Activated CD8-positive, alpha-beta memory T cell treated with anti-CD3 and anti-CD28 coated beads, Interleukin-2, amount 50 U/mL, for 1 hour (primary cell): Measurements from ENCODE around the gene RPA1.
"Not testable (repeated sequence)": the region's sequence is repeated elsewhere in the genome, so short reads cannot be mapped to it uniquely, and the experiment has no call there.

Experiments
- DNase-seq: peaks from one replicate; pipeline ENCODE4 v3.0.0-alpha.2; 2020; ENCODE audit errors: extremely low read depth

RPA1 gene

DNA sequence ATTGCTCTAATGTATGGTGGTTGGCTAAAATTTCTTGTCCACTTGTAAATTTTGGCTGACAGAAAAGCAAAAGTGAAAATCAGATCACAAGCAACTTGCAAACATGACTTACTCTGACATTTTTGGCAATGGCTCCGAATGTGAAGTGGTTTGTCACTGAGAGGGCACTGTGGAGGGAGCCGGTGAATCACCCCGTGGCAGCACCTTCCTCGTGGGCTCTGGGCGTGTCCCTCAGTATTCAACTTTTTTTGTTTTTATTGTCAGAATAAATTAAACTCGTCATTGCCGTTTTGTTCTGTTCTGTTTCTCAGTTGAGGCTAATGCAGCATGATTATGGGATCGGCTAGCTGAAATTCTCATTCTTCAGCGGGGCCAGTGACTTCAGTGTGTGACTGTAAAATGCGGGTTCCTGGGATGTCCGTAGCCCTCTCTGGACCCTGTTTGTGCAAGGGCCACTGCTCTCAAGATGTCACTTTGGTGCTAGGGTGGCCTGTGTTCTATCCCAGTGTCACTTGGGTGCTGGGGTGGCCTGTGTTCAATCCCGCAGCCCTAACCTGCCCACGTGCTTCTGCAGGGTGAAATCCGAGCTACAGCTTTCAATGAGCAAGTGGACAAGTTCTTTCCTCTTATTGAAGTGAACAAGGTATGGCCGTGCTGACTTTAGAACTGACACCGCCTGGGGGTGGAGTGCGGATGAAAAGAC is 48.8 kb downstream of the RPA1 start:
- DNase-seq, result no peak

DNA sequence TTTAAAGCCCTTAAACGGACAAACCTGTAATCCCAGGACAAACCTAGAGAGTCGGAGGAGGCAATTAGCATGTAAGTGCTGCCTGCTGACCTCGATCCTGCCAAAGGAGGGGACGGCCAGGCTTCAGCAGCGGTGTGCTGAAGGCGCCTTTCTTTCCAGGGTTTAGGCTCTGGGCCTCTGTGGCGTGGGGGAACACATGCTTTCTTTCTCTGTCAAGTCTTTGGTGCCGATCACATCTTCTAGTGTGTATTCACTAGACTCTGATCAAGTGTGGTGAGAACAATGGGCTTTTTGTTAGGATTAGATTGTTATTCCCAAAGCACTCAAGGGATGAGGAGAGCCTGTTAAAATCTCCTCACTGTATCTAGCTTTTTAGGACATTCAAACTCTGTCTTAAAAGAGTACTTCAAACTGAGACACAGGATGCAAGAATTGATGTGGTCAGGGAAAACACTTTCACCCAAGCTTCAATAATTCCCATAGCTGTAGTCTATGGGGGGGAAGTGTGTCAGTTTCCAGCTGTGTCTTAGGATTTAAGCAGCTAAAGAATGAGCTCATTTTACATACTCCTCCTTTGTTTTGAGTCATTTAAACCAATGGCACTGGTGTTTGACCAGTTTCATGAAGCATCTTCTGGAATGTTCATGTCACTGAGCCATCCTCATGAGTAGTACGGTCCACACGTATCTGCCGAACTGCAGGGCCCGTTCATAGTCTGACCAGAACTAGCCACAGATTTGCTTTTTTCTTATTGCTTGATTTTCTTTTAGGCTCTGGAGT is 51.2 kb downstream of the RPA1 start:
- DNase-seq, result no peak

DNA sequence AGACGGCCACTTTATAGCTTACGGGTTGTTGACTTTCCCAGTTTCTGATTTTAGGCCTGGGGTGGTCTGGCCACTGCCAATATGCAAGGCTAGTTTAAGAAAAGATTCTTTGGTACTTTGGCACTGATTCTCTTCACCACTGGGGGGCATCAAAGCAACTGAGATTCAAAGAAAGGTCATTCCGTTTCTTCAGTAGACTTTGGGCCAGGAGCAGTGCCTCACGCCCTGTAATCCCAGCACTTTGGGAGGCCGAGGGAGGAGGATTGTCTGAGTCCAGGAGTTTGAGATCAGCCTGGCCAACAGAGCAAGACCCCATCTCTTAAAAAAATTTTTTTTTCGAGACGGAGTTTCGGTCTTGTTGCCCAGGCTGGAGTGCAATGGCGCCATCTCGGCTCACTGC is 53.0 kb downstream of the RPA1 start:
- DNase-seq, result no peak

DNA sequence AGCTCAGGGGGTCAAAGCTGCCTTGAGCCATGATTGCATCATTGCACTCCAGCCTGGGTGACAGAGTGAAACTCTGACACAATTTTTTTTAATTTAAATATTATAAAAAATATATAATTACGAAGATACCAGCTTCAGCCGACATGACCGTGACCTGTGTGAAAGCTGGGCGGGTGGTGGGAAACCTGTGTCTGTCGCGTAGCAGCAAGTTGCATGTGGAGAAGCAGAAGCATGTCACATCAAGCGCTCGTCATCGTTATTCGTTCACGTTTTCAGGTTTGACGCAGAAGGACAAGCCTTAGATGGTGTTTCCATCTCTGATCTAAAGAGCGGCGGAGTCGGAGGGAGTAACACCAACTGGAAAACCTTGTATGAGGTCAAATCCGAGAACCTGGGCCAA is 53.7 kb downstream of the RPA1 start:
- DNase-seq, result no peak

DNA sequence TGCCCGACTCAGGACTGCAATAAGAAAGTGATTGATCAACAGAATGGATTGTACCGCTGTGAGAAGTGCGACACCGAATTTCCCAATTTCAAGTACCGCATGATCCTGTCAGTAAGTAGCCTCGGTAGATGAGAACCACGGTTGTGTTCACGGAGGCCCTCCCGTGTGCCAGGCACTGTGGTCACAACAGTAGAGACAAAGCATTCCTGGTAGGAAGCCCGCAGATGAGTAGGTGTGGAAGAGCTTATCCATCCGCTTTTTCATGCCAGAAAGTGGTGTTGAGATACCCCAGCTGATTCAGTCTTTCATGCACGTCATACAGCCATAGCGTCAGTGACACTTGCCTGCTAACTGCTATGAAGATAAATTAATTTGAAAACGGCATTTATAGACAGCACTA is 58.9 kb downstream of the RPA1 start:
- no peak for DNase-seq

DNA sequence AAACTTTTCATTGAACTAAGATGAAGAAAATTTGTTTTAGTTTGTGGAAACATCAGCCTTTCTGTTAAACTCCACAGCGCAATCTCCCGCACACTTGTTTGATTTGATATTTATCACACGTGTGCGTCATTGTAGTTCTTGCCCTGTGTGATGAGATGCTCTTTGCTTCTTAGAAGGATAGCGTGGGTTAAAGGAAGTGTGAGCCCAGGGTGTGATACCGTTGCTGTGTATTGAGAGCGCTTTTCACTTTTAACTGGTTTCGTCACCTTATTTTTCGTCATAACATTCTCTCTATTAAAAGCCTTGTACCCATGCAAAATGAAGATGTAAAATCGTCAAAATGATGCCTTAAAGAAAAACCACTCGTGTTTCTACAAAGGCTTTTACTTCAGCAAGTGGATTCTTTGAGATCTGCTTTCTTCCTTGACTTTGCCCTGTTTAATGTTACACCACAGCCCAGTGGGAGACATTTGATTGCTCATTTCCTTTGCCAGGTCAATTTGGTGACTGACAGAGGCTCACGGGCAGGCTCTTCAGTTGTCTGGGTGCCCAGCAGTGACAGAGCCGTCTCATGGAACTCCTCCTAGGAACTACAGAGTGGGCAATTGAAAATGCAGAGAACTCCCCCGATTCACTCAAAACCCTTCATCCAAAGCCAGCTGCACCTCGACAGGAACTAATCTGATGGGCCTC is 61.1 kb downstream of the RPA1 start:
- DNase-seq, result no peak

DNA sequence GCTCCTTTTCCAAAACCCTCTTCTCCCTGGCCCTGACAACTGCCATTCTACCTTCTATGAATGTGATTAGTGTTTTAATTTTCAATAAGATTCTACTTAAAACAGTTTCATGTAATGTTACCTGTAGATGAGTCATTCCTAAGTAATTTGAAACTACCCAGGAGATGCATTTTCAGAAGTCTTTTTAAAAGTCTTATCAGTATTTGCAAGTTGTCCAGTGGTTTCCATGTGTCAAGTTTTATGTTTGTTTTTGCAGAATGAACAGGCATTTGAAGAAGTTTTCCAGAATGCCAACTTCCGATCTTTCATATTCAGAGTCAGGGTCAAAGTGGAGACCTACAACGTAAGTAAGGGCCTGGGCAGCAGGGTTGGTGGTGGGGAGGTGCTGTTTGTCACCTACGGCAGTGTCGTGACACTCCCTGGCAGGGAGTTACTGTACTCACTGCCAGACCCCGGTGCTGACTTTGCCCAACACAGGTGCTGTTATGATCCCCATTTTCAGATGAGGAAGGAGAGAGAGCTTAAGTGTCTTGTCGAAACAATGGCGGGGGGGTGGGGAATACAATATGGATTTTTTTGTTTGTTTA is 65.0 kb downstream of the RPA1 start:
- DNase-seq, result no peak

DNA sequence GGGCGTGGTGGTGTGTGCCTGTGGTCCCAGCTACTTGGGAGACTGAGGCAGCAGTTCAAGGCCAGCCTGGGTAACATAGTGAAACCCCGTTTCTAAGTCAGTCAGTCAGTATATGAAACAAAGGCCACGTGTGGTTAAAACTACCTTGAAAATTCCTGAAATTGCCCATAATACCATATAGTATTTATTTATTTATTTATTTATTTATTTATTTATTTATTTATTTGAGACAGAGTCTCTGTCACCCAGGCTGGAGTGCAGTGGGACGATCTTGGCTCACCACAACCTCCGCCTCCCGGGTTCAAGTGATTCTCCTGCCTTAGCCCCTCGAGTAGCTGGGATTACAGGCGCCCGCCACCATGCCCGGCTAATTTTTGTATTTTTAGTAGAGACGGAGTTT is 65.7 kb downstream of the RPA1 start:
- DNase-seq, result not testable (repeated sequence)

DNA sequence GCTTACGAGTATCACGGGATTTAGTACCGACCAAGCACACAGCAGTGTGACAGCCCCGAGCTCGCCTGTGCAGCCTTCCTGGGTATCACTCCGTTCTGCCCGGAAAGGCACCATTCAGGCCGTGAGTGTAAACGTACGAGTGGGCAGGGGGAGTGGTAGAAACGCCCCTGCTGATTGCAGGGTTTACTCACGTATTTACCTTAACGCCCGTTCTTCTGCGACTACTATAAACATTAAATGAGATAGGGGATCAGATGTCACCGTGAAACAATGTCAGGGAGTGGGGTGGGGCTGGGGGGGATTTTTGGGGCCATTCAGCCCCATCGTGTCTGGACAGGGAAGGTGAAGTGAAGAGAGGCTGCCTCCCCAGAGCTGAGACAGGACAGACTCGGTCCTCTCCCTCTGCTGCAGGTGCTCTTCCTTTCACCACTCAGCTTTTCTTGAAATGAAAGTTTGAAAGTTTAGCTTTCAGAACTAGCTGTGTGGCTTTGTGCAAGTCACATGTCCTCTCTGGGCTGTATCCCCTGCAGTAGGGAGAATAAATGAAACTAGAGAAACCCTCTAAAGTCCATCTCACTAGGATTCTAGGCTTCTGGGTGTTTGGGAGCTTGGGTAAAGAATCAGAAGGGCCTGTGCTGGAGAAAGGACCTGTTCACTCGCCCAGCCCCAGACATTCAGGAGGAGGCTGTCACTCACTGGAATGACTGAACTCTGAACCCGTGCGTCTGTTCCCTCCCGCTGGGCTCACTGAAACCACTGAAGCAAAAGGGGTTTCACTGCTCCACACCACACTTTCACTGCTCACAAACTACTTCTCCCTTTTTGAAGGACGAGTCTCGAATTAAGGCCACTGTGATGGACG is 66.7 kb downstream of the RPA1 start:
- no peak for DNase-seq

DNA sequence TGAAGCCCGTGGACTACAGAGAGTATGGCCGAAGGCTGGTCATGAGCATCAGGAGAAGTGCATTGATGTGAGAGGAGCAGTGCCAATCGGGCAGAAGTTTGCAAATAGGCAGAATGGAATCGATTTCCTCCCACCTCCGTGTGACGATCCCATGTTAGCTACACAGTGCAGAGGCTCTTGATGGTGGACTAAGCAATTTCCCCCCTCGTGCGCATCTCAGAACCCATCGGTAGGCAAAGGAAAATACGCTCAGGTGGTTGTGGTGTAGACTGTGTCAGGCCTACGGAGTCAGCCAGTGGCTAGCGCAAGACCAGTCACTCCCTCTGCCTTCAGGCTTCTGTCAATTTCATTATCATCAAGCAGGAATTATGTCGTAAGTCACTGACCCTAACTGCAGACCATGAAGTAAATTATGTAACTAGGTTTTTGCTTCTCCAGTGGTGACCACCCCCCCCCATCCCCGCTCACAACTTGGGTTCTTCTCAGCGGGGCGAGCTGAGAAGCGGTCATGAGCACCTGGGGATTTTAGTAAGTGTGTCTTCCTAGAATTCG is 67.4 kb downstream of the RPA1 start:
- no peak for DNase-seq

DNA sequence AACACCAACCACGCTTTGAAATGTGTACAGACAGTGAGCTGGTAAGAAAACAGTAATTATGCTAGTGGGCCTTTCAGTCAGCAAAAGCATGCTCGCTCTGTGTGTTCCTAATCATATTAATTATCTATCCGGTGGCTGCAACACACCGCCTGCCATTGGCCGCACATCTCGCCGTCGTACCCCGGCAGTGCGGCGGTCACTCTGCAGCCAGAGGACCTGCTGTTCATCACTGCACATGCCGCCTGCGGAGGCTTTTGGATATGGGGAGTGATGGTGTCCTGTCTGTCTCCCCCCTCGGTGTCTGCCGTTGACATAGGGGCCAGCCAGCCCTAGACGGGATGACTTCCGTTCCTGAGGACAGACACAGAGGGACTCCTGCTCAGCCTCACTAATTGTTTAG is 68.5 kb downstream of the RPA1 start:
- no peak for DNase-seq

DNA sequence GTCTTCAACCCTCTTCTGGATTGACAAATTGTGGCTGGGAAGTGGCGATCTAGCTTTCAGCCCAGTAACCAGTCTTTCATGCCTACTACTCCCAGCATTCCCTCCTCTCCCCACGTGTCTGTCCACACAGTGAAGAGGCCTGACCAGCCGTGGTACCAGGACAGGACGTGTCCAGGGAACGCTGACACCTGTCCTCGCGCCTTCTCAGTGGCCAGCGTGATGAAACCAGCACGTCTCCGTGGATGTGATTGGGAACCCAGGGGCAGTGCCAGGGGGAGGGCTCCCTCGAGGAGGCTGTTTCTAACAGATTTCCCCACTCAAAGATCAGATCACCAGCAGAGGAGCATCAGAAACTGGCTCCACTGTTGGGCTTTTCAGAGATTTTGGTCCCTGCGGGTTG is 69.1 kb downstream of the RPA1 start:
- DNase-seq, result no peak

DNA sequence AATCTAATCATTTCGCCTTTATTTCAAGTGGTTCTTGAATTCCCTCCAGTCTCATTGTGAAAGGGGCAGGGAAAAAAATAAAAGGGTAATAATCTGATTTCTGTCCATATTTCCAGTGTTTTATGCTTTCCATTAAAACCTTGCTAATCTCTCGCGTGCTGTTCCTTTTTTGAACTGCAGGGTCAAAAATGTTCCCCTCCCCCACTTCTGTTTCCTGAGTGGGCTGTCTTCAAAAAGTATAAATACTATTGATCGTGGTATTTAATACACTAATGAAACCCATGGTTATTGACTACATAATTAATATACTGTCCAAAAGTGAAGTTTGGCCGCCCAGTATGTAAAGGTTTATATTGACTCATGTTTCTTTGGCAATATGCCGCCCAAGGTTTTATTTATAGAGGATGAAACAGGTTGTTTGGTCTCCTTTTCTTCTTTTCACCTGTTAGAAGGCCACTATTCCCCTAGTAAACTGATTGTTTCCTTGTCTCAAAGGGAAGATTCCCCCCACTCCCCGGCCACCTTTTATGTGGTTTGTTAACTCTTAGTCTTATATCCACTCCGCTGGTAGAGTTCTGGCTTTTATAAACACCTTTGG is 69.7 kb downstream of the RPA1 start:
- DNase-seq, result no peak

DNA sequence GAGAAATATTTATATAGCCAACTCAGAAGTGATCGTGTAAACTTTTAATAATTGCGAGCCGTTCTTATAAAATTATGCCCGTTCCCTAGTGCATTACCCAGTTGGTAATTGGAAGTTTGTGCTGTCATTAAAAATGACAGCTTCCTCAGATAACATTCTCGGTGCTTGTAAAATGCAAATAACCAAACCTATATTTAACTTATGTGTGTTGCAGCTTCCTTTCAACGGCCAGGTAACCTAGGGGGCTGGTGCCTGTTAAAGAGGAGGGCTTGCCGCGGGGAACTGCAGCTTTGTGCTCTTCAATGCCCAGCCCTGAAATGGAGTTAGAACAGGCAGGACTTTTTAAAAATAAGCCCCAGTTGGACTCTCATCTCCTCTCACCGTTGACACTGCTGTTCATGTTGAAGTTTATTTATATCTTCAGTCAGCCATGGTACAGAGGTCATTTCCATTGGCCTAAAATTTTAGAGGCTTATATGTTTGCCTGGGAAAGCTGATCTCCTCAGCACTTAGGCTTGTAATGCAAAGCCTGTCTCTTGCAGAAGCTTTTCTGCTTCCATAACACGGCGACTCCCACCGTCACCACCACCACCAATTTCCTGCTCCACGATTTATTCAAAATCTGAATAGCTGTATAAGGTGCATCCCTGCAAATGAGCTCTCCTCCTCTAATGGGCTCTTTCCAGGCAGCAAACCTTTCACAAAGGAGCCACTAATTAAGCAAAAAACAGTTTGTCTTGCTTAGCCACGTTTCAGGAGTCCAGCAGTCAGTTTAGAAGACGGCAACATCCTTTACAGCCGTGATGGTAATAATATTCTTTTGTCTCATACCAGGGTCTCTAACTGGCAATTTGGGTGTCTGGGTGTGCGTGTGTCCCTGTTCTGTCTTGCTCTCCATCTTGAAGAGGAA is 74.7 kb downstream of the RPA1 start:
- DNase-seq, result no peak

DNA sequence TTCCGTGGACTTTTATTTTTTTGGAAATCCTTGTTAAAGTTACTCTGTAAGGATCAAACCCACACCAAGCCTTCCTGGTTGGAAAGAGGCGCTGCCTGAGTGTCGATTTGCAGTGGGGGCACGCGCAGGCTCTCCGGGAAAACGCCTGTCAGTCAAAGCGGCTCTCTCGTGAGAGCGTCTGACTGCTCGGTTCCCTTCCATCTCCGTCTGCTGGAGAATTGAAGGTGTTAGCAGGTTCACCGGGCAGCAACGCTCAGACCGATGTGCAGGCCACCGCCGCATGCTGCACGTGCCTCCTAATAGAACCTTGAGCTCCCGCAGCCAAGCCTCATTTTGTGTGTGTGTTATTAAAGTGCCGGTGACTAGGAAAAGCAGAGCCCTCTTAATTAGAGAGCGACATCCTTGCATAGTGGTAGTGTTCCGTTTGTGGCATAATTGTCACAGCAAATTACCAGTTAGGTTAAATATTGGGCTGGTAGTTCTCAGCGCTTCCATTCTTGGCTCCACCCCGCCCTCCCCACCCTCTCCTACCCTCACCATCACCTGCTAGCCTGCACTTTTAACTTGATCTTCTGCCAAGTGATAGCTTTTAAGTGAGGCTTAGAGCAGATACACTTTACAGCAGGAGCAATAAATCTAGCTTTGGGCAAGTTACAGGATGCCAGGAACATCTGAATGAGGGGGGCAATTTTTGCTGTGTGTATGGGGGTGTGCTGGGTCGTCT is 75.5 kb downstream of the RPA1 start:
- no peak for DNase-seq

DNA sequence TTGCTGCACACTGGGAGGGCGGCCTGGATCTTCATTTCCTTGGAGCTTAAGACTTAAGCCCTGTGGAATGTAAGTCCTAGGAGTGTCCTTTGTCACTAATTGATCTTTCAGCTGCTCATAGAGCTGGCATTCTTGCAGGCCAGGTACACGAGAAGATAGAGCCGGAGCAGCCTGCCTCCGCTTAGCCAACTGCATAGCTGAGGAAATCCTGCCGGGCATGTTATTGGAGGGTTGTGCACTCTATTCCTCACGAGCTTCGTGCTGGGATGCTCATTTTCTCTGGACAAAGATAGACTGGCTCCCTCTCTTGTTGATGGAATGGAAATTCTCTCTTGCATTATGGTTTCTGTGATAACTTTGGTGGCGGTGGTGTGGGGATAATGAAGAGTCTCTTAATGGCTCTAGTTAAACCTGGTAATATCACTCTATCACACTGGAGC is 76.9 kb downstream of the RPA1 start:
- DNase-seq, result no peak

DNA sequence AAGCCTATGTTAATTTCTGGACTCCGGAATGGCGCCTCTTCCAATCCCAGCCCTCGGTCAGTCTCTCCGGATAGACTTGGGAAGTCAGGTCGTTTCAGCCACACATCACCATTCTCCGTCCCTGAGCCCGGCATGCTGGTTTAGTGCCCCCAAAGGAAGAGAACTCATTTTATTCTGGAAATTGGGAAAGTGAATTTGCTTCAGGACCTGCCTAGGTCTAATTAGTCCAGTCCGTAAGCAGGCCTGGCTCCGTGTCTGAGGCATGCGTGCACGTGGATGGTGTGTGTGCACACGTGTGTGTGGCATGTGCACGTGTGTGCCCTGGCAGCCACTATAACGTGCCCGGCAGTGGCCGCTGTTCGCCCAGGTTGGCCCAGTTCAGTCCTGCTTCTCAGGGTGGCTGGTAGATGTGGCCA is 77.4 kb downstream of the RPA1 start:
- DNase-seq, result no peak

DNA sequence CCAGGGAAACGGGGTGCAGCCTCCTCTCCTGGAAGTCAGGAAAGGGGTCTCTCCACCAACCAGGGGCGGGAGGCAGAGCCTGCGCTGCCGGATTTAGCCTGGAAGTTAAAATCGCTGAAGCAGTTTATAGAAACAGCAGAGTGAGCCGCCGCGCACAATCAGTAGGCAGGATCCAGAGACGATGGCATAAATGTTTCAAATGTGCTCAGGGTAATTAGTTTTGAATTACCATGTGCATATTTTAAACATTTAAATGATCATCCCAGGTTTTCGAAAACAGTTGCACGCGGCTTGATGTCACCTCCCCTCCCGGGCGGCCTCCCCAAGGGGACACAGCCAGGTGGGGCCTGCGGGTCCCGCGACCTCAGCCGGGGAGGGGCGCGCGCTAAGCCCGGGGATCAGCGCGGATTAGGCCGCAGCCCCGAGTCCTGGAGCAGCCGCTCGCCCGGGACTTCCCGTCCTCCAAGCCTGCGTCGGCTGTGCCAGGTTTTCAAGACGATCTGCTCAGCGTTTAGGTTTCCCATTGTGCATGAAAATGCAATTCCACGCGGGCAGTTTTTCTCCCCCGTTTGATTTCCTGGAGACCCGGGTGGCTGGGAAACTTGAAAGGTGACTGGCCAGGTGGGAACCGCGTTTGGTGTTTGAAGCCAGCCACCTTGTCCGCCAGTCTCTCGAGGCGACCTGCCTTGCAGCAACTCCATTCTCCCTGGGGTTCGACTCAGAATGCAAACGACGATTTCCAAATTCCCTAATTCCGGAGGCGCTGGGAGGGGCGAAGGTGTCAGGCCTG is 78.3 kb downstream of the RPA1 start:
- no peak for DNase-seq
